ENCODE results near the gene UGT1A3.

Gene UGT1A3

GRCh38 chr2:233728723-233729301 lies at the start of gene UGT1A3:
Gene UGT1A3 (plus strand): TSS chr2:233729042. CDS start chr2:233729127, 85 bp downstream.
- no peaks in the 10 kb centered on the region for H3K36me3 ChIP-seq (ENCODE audit: control insufficient read depth, insufficient read depth, low read length)
- no peak within 1 kb of the TSS for H3K4me3 ChIP-seq (ENCODE audit: low read depth, low read length)
- no peaks in the 10 kb centered on the region; the same call in 1 of the 2 replicates for H3K27me3 ChIP-seq (ENCODE audit: control insufficient read depth, insufficient read depth, low read length)
- no peak within 1 kb of the TSS for H3K9ac ChIP-seq (ENCODE audit: low read length)
- no peak within 1 kb of the TSS for H3K27ac ChIP-seq (ENCODE audit: low read depth, low read length)
- no peaks in the 10 kb centered on the region for H3K4me1 ChIP-seq (ENCODE audit: control insufficient read depth, insufficient read depth, low read length)
- peaks cover 5% of the 10 kb centered on the region; the same call in 1 of the 2 replicates for H3K9me3 ChIP-seq (ENCODE audit: control insufficient read depth, insufficient read depth, low read depth, low read length)

- no peaks in the 10 kb centered on the region for H3K27me3 ChIP-seq (ENCODE audit: control insufficient read depth, insufficient read depth, low read length)
These were observed 49.6 kb upstream of the UGT1A3 start for GRCh38 chr2:233679196-233679595.

GRCh38 chr2:233680361-233681045 lies 48.3 kb upstream of the UGT1A3 start:
- Histone ChIP-seq H3K36me3 (ENCODE audit: control insufficient read depth, insufficient read depth, low read length) (no peaks in the 10 kb centered on the region), H3K27ac (ENCODE audit: low read depth, low read length) (no peak overlapping the region), H3K9ac (ENCODE audit: low read length) (no peak overlapping the region), H3K4me1 (ENCODE audit: control insufficient read depth, insufficient read depth, low read length) (no peaks in the 10 kb centered on the region), H3K9me3 (ENCODE audit: control insufficient read depth, insufficient read depth, low read depth, low read length) (no peaks in the 10 kb centered on the region), H3K27me3 (ENCODE audit: control insufficient read depth, insufficient read depth, low read length) (no peaks in the 10 kb centered on the region), H3K4me3 (ENCODE audit: low read depth, low read length) (no peak overlapping the region)

More at GRCh38 chr2:233679196-233679595, 49.6 kb upstream of the UGT1A3 start:
- no peaks in the 10 kb centered on the region for H3K4me1 ChIP-seq (ENCODE audit: control insufficient read depth, insufficient read depth, low read length)
- no peaks in the 10 kb centered on the region for H3K36me3 ChIP-seq (ENCODE audit: control insufficient read depth, insufficient read depth, low read length)
- no peak overlapping the region for H3K4me3 ChIP-seq (ENCODE audit: low read depth, low read length)
- H3K9me3 ChIP-seq (ENCODE audit: control insufficient read depth, insufficient read depth, low read depth, low read length) = no peaks in the 10 kb centered on the region
- no peak overlapping the region for H3K9ac ChIP-seq (ENCODE audit: low read length)
- H3K27ac ChIP-seq (ENCODE audit: low read depth, low read length) = no peak overlapping the region

- Histone ChIP-seq H3K27me3 (ENCODE audit: control insufficient read depth, insufficient read depth, low read length) (no peaks in the 10 kb centered on the region), H3K4me1 (ENCODE audit: control insufficient read depth, insufficient read depth, low read length) (no peaks in the 10 kb centered on the region), H3K9ac (ENCODE audit: low read length) (no peak within 1 kb of the TSS), H3K4me3 (ENCODE audit: low read depth, low read length) (no peak within 1 kb of the TSS), H3K9me3 (ENCODE audit: control insufficient read depth, insufficient read depth, low read depth, low read length) (no peaks in the 10 kb centered on the region), H3K27ac (ENCODE audit: low read depth, low read length) (no peak within 1 kb of the TSS), H3K36me3 (ENCODE audit: control insufficient read depth, insufficient read depth, low read length) (no peaks in the 10 kb centered on the region)
These were observed 47.2 kb upstream of the UGT1A3 start, which contains the start of gene UGT1A7 for GRCh38 chr2:233681521-233682099. Gene UGT1A7 (plus strand): TSS chr2:233681901. CDS start chr2:233681938, 37 bp downstream.

GRCh38 chr2:233684640-233685039 lies 44.2 kb upstream of the UGT1A3 start:
- H3K9me3 ChIP-seq (ENCODE audit: control insufficient read depth, insufficient read depth, low read depth, low read length) = no peaks in the 10 kb centered on the region
- no peaks in the 10 kb centered on the region for H3K4me1 ChIP-seq (ENCODE audit: control insufficient read depth, insufficient read depth, low read length)
- no peaks in the 10 kb centered on the region for H3K36me3 ChIP-seq (ENCODE audit: control insufficient read depth, insufficient read depth, low read length)
- H3K9ac ChIP-seq (ENCODE audit: low read length) = no peak overlapping the region
- H3K27me3 ChIP-seq (ENCODE audit: control insufficient read depth, insufficient read depth, low read length) = no peaks in the 10 kb centered on the region
- no peak overlapping the region for H3K27ac ChIP-seq (ENCODE audit: low read depth, low read length)
- H3K4me3 ChIP-seq (ENCODE audit: low read depth, low read length) = no peak overlapping the region

- Histone ChIP-seq H3K27me3 (ENCODE audit: control insufficient read depth, insufficient read depth, low read length) (no peaks in the 10 kb centered on the region), H3K4me1 (ENCODE audit: control insufficient read depth, insufficient read depth, low read length) (peaks cover 9% of the 10 kb centered on the region), H3K9me3 (ENCODE audit: control insufficient read depth, insufficient read depth, low read depth, low read length) (no peaks in the 10 kb centered on the region), H3K27ac (ENCODE audit: low read depth, low read length) (no peak overlapping the region), H3K4me3 (ENCODE audit: low read depth, low read length) (no peak overlapping the region), H3K9ac (ENCODE audit: low read length) (no peak overlapping the region), H3K36me3 (ENCODE audit: control insufficient read depth, insufficient read depth, low read length) (no peaks in the 10 kb centered on the region)
These were observed 41.9 kb upstream of the UGT1A3 start for GRCh38 chr2:233686928-233687327.

- no peak overlapping the region for H3K4me3 ChIP-seq (ENCODE audit: low read depth, low read length)
- no peak overlapping the region for H3K9ac ChIP-seq (ENCODE audit: low read length)
- H3K27me3 ChIP-seq (ENCODE audit: control insufficient read depth, insufficient read depth, low read length) = no peaks in the 10 kb centered on the region
- H3K27ac ChIP-seq (ENCODE audit: low read depth, low read length) = no peak overlapping the region
- no peaks in the 10 kb centered on the region for H3K9me3 ChIP-seq (ENCODE audit: control insufficient read depth, insufficient read depth, low read depth, low read length)
- H3K4me1 ChIP-seq (ENCODE audit: control insufficient read depth, insufficient read depth, low read length) = peaks cover 12% of the 10 kb centered on the region
- H3K36me3 ChIP-seq (ENCODE audit: control insufficient read depth, insufficient read depth, low read length) = no peaks in the 10 kb centered on the region
These were observed 40.5 kb upstream of the UGT1A3 start for GRCh38 chr2:233688341-233688740.

GRCh38 chr2:233689031-233689430 lies 39.8 kb upstream of the UGT1A3 start:
- Histone ChIP-seq H3K36me3 (ENCODE audit: control insufficient read depth, insufficient read depth, low read length) (no peaks in the 10 kb centered on the region), H3K9ac (ENCODE audit: low read length) (no peak overlapping the region), H3K27ac (ENCODE audit: low read depth, low read length) (no peak overlapping the region), H3K27me3 (ENCODE audit: control insufficient read depth, insufficient read depth, low read length) (no peaks in the 10 kb centered on the region), H3K4me1 (ENCODE audit: control insufficient read depth, insufficient read depth, low read length) (peaks cover 12% of the 10 kb centered on the region), H3K4me3 (ENCODE audit: low read depth, low read length) (no peak overlapping the region), H3K9me3 (ENCODE audit: control insufficient read depth, insufficient read depth, low read depth, low read length) (no peaks in the 10 kb centered on the region)

- no peak overlapping the region for H3K9ac ChIP-seq (ENCODE audit: low read length)
- H3K36me3 ChIP-seq (ENCODE audit: control insufficient read depth, insufficient read depth, low read length) = no peaks in the 10 kb centered on the region
- no peak overlapping the region for H3K4me3 ChIP-seq (ENCODE audit: low read depth, low read length)
- no peak overlapping the region for H3K27ac ChIP-seq (ENCODE audit: low read depth, low read length)
- no peaks in the 10 kb centered on the region for H3K27me3 ChIP-seq (ENCODE audit: control insufficient read depth, insufficient read depth, low read length)
- H3K9me3 ChIP-seq (ENCODE audit: control insufficient read depth, insufficient read depth, low read depth, low read length) = no peaks in the 10 kb centered on the region
- peaks cover 12% of the 10 kb centered on the region for H3K4me1 ChIP-seq (ENCODE audit: control insufficient read depth, insufficient read depth, low read length)
These were observed 39.3 kb upstream of the UGT1A3 start for GRCh38 chr2:233689501-233689900.

- Histone ChIP-seq H3K4me1 (ENCODE audit: control insufficient read depth, insufficient read depth, low read length) (peaks cover 12% of the 10 kb centered on the region), H3K36me3 (ENCODE audit: control insufficient read depth, insufficient read depth, low read length) (no peaks in the 10 kb centered on the region), H3K4me3 (ENCODE audit: low read depth, low read length) (no peak overlapping the region), H3K27ac (ENCODE audit: low read depth, low read length) (no peak overlapping the region), H3K9ac (ENCODE audit: low read length) (no peak overlapping the region), H3K27me3 (ENCODE audit: control insufficient read depth, insufficient read depth, low read length) (no peaks in the 10 kb centered on the region), H3K9me3 (ENCODE audit: control insufficient read depth, insufficient read depth, low read depth, low read length) (no peaks in the 10 kb centered on the region)
These were observed 38.4 kb upstream of the UGT1A3 start for GRCh38 chr2:233690444-233690843.
